Activated naive CD8-positive, alpha-beta T cell treated with anti-CD3 and anti-CD28 coated beads, Interleukin-2, amount 50 U/mL, for 24 hours (primary cell): ENCODE data around the gene GOLGA8S.
"Not testable (repeated sequence)": the region's sequence is repeated elsewhere in the genome, so short reads cannot be mapped to it uniquely, and the experiment has no call there.

ENCODE experiments used
- ATAC-seq: fragments of 150-1000 bp; cut with Tn5 transposase; one replicate; pipeline ENCODE4 v1.10.0; 2021
- DNase-seq: peaks from one replicate; pipeline ENCODE4 v3.0.0; 2021
- H3K27ac Mint-ChIP-seq: one replicate; pipeline ENCODE4 v1.8.0; 2021; ENCODE audit warnings: mild to moderate bottlenecking, mixed read lengths
- H3K27me3 Mint-ChIP-seq: one replicate; pipeline ENCODE4 v1.8.0; 2021; ENCODE audit warnings: mixed read lengths
- H3K36me3 Mint-ChIP-seq: one replicate; pipeline ENCODE4 v1.8.0; 2021; ENCODE audit warnings: low read depth, mixed read lengths
- H3K4me1 Mint-ChIP-seq: one replicate; pipeline ENCODE4 v1.8.0; 2021; ENCODE audit warnings: mixed read lengths
- H3K4me3 Mint-ChIP-seq: one replicate; pipeline ENCODE4 v1.8.0; 2021; ENCODE audit warnings: mild to moderate bottlenecking, moderate library complexity, mixed read lengths
- H3K9me3 Mint-ChIP-seq: one replicate; pipeline ENCODE4 v1.8.0; 2021; ENCODE audit warnings: mixed read lengths

Gene GOLGA8S, protein sequence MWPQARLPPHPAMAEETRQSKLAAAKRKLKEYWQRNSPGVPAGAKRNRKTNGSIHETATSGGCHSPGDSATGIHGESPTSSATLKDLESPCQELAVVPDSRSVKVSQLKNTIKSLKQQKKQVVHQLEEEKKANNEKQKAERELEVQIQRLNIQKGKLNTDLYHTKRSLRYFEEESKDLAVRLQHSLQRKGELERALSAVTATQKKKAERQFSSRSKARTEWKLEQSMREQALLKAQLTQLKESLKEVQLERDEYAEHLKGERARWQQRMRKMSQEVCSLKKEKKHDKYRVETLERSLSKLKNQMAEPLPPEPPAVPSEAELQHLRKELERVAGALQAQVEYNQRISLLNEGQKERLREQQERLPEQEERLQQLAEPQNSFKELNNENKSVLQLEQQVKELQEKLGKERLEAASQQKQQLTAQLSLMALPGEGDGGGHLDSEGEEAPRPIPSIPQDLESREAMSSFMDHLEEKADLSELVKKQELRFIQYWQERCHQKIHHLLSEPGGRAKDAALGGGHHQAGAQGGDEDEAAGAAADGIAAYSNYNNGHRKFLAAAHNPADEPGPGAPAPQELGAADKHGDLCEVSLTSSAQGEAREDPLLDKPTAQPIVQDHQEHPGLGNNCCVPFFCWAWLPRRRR

DNA sequence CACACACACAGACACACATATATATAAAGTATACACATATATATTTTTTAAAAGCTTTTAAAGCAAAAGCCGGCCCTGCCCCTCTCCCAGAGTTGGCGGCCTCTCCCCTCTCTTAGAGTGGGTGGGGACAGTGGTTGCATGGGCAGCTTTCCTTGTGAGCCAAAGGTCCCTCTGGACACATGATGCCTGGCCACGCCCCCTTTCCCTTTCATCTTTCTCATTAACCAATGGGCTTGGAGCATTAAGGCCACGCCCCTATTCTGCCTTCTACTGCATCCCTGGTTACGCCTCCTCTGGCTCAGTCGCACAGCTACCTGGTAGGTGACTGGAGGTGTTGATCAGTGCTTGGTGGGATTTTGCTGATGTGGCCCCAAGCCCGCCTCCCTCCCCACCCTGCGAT lies at the start of gene GOLGA8S:
Gene GOLGA8S, plus strand, starts transcription at position 301 of the 400 bp plus-strand sequence. Its CDS starts 62 bp downstream, at position 363.
- ATAC-seq, H3K27me3 Mint-ChIP-seq, H3K4me3 Mint-ChIP-seq, DNase-seq, H3K9me3 Mint-ChIP-seq, H3K36me3 Mint-ChIP-seq, H3K27ac Mint-ChIP-seq, H3K4me1 Mint-ChIP-seq: not testable (repeated sequence)

DNA sequence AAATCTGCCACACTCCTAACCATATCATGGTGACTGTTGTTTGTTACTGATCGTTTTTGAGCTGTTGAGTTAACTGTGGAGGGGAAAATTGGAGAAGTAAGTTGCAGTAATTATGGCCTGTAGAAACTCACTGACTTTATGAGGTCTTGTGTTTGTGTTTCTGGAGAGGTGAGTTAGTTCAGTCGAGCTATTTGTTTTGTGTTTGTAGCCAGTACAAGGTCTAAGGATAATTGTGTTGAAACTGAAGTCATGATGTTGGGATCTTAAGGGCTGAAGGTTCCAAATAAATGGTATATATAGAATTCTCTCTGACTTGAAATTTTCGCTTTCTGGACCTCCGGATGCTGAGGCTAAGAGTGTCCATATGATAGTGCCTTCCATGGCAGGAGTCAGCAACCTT lies 49.7 kb upstream of the GOLGA8S start:
- Mint-ChIP-seq H3K4me1 (peaks cover 29% of the 10 kb centered on the region), H3K27ac (peak overlapping the region; percentile 86), H3K36me3 (peaks cover 25% of the 10 kb centered on the region), H3K4me3 (peak overlapping the region; percentile 89)
- not testable (repeated sequence) for H3K9me3 Mint-ChIP-seq, ATAC-seq, H3K27me3 Mint-ChIP-seq, DNase-seq

DNA sequence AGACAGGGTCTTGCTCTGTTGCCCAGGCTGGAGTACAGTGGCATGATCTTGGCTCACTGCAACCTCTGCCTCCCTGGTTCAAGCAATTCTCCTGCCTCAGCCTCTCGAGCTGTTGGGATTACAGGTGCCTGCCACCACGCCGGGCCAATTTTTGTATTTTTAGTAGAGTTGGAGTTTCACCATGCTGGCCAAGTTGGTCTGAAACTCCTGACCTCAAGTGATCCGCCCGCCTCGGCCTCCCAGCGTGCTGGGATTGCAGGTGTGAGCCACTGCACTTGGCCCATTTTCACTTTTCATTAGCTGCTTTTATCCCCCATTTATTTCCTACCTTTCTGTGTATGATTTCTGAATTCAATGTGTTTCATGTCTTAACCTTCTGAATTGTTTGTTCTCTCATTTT lies 48.6 kb upstream of the GOLGA8S start:
- not testable (repeated sequence) for H3K27ac Mint-ChIP-seq, DNase-seq, H3K27me3 Mint-ChIP-seq, ATAC-seq, H3K9me3 Mint-ChIP-seq
- Mint-ChIP-seq H3K36me3 (peaks cover 32% of the 10 kb centered on the region), H3K4me3 (peak overlapping the region; percentile 9), H3K4me1 (peaks cover 29% of the 10 kb centered on the region)

DNA sequence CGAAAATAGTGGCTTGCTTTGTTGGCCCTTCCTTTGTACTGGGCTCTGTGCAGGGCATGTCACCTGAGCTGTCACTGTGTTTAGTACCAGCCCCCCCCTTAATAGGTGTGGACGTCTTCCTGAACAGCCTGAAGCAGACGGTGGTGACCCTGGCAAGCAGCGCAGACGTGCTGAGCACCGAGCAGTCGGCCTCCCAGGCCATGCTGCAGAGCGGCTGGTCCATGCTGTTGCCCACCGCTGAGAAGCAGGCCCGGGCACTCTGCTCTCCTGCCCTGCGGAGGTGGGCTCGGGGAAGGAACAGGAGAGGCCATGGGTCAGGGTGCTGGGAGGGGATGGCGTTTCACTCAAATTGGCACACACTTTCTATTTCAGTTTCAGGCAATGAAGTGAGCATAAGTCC lies 43.3 kb upstream of the GOLGA8S start:
- peaks cover 11% of the 10 kb centered on the region for H3K4me1 Mint-ChIP-seq
- H3K27ac Mint-ChIP-seq, ATAC-seq, H3K4me3 Mint-ChIP-seq, H3K9me3 Mint-ChIP-seq, H3K27me3 Mint-ChIP-seq, DNase-seq: not testable (repeated sequence)
- peaks cover 33% of the 10 kb centered on the region for H3K36me3 Mint-ChIP-seq

DNA sequence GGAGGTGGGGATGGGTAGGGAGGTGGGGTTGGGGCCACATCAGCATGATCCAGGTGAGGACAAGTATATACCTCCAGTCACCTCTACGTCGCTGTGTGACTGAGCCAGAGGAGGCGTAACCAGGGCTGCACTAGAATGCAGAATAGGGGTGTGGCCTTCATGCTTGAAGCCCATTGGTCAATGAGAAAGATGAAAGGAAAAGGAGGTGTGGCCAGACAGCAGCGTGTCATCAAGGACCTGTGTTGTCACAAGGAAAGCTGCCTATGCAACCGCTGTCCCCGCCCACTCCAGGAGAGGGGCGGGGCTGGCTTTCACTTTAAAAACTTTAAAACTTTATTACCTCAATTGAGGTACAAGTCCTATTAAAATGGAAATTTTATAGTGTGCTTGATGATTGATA lies 20.5 kb upstream of the GOLGA8S start, which contains the start of gene GOLGA6L26:
Gene GOLGA6L26, minus strand, starts transcription at position 101 of the 400 bp plus-strand sequence. Its CDS starts 61 bp downstream, at position 40.
- not testable (repeated sequence) for ATAC-seq, H3K27me3 Mint-ChIP-seq, H3K4me1 Mint-ChIP-seq, DNase-seq, H3K4me3 Mint-ChIP-seq, H3K36me3 Mint-ChIP-seq, H3K9me3 Mint-ChIP-seq, H3K27ac Mint-ChIP-seq

DNA sequence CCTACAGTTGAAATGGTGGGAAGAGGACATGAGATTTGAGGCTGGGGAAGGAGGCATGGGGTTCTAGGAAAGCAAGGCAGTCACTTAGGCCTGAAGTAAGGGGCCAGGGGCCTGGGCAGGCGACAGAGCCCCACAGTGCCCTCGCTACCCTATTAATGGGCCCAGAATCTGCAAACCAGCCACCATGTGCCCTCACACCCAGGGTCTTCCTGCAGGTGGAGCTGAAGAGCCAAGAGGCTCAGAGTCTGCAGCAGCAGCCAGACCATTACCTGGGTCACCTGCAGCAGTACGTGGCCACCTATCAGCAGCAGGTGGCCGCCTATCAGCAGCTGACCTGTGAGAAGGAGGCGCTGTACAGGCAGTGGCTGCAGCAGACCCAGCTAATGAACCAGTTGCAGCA lies 8.1 kb downstream of the GOLGA8S start:
- not testable (repeated sequence) for H3K4me1 Mint-ChIP-seq, H3K9me3 Mint-ChIP-seq, H3K27ac Mint-ChIP-seq, H3K27me3 Mint-ChIP-seq, H3K36me3 Mint-ChIP-seq, H3K4me3 Mint-ChIP-seq, DNase-seq, ATAC-seq

DNA sequence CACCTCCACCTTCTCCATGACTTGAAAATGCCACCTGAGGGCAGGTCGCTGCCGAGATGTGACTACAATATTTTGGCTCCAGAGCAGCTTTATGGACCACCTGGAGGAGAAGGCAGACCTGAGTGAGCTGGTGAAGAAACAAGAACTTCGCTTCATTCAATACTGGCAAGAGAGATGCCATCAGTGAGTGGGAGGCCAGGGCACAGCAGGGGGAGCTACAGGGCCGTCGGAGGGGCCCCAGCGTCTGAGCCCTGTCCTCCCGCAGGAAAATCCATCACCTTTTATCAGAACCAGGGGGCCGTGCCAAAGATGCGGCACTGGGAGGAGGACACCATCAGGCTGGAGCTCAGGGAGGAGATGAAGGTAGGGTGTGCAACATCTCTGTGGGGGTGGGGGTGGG lies 9.7 kb downstream of the GOLGA8S start:
- H3K4me3 Mint-ChIP-seq, DNase-seq, H3K27ac Mint-ChIP-seq, H3K36me3 Mint-ChIP-seq, H3K27me3 Mint-ChIP-seq, H3K9me3 Mint-ChIP-seq, ATAC-seq, H3K4me1 Mint-ChIP-seq: not testable (repeated sequence)

DNA sequence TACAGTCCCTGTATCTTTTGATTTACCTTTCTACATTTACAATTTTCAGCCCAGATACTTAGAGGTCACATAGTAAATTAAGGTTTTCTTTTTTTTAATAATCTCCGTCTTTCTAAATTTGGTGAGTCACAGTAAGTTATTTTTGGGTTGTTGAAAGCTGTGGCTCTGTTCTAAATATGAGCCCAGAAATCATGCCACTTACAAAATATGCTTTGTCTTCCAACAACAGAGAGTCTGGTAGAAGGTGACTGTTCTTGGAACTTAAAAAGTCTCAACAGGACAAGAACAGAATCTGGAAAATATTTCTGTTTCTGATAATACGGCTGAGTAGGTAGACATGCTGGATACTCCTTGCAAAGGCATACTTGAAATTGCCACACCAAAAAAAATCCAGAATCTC lies 16.0 kb downstream of the GOLGA8S start:
- no peak overlapping the region for H3K27ac Mint-ChIP-seq
- H3K9me3 Mint-ChIP-seq = no peaks in the 10 kb centered on the region
- H3K4me3 Mint-ChIP-seq = no peak overlapping the region
- no peak for ATAC-seq
- no peaks in the 10 kb centered on the region for H3K36me3 Mint-ChIP-seq
- no peaks in the 10 kb centered on the region for H3K27me3 Mint-ChIP-seq
- H3K4me1 Mint-ChIP-seq = no peaks in the 10 kb centered on the region
- no peak for DNase-seq

DNA sequence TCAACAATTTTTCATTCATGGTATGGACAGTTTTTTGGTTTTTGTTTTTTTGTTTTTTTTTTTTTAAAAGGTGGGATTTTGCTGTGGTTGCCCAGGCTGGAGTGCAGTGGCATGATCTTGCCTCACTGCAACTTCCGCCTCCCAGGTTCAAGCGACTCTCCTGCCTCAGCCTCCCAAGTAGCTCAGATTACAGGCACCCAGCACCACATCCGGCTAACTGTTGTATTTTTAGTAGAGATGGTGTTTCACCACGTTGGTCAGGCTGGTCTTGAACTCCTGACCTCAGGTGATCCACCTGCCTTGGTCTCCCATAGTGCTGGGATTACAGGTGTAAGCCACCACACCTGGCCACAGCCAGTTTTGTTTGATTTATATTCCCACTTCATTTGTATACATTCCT lies 16.6 kb downstream of the GOLGA8S start:
- not testable (repeated sequence) for ATAC-seq, H3K36me3 Mint-ChIP-seq, H3K27ac Mint-ChIP-seq, H3K9me3 Mint-ChIP-seq, H3K4me3 Mint-ChIP-seq, DNase-seq, H3K27me3 Mint-ChIP-seq, H3K4me1 Mint-ChIP-seq

DNA sequence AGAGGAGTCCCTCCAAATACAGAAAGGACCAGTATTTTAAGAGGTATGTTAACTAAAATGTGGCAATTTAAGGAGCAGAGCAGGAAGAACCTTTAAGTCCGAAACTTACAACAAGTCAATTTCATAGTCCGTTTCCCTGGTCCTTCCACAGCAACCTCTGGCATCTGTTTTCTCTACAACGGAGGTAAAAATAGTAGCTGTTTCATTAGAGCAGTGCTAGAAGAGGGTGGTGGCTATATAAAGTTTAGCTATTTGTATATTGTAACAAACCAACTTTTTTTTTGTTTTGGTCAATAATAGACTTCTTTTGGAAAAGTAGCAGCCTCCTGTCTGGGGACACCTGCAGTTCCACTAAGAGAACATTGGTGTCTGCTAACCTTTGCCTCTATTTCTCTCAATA lies 17.3 kb downstream of the GOLGA8S start:
- not testable (repeated sequence) for H3K4me3 Mint-ChIP-seq, H3K9me3 Mint-ChIP-seq, DNase-seq, ATAC-seq, H3K27me3 Mint-ChIP-seq, H3K27ac Mint-ChIP-seq, H3K4me1 Mint-ChIP-seq, H3K36me3 Mint-ChIP-seq

DNA sequence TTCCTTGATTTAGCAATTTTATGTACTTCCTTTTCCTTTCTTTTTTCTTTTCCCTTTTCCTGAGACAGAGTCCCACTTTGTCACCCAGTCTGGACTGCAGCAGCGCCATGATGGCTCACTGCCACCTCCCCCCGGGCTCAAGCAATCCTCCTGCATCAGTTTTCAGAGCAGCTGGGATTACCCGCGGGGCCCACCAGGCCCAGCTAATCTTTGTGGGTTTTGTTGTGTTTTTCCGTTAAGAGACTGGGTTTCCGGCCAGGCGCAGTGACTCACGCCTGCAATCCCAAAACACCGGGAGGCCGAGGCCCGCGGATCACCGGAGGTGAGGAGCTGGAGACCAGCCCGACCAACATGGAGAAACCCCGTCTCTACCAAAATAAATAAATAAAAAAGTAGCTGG lies 17.7 kb downstream of the GOLGA8S start:
- H3K9me3 Mint-ChIP-seq = no peaks in the 10 kb centered on the region
- H3K27ac Mint-ChIP-seq = no peak overlapping the region
- peaks cover 2% of the 10 kb centered on the region for H3K27me3 Mint-ChIP-seq
- no peak for DNase-seq
- no peak overlapping the region for H3K4me3 Mint-ChIP-seq
- H3K4me1 Mint-ChIP-seq = no peaks in the 10 kb centered on the region
- ATAC-seq = no peak
- no peaks in the 10 kb centered on the region for H3K36me3 Mint-ChIP-seq

DNA sequence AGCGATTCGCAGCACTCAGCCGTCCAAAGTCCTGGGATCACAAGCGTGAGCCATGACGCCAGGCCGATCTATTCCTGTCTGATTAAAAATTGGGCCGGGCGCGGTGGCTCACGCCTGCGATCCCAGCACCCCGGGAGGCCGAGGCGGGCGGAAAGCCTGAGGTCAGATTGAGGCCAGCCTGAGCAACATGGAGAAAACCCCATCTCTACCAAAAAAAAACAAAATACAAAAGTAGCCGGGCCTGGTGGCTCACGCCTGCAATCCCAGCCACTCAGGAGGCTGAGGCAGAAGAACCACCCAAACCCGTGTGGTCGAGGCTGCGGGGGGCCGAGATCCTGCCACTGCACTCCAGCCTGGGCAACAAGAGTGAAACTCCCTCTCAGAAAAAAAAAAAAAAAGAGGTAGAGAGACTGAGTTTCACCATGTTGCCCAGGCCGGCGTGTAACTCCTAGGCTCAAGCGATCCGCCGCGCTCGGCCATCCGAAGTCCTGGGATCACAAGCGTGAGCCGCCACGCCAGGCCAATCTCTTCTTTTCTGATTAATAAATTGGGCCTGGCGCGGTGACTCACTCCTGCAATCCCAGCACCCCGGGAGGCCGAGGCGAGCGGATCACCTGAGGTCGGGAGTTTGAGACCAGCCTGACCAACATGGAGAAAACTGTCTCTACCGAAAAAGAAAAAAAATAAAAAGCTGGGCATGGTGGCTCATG lies 18.5 kb downstream of the GOLGA8S start:
- H3K27ac Mint-ChIP-seq, H3K4me1 Mint-ChIP-seq, H3K4me3 Mint-ChIP-seq, ATAC-seq, H3K9me3 Mint-ChIP-seq, H3K36me3 Mint-ChIP-seq, DNase-seq, H3K27me3 Mint-ChIP-seq: not testable (repeated sequence)

DNA sequence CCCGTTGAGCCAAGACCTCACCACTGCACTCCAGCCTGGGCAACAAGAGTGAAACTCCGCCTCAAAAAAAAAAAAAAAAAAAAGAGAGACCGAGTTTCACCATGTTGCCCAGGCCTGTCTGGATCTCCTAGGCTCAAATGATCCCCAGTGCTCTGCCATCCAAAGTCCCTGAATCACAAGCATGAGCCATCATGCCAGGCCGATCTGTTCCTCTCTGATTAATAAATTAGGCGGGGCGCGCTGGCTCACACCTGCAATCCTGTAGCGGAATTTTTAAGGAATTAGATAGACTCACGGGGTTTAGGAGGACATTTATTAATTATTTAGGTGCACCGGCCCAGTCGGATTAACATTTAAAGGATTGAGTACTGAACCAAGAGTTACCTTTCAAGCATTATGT lies 19.7 kb downstream of the GOLGA8S start:
- not testable (repeated sequence) for H3K36me3 Mint-ChIP-seq, H3K4me1 Mint-ChIP-seq, DNase-seq, H3K27ac Mint-ChIP-seq, H3K27me3 Mint-ChIP-seq, H3K4me3 Mint-ChIP-seq, H3K9me3 Mint-ChIP-seq, ATAC-seq

DNA sequence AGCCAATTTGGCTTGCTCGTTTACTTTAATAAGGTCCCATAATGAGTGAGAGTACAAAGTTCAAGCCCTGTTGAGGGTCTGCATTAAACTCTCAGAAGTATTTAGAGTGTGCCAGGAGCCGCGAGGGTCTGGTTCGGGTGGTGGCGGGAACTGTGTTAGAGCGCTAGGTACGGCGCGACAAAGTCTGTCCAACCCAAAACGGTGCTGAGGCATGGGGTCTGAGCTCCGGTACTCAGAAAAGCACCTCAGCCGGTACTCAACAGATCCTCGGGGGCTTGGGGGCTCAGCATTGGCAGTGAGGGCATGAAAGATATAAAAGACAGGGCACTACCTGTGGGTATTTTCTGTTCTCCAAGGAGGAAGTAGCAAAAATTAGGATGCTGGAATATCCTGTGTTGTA lies 24.4 kb downstream of the GOLGA8S start:
- not testable (repeated sequence) for ATAC-seq, H3K27ac Mint-ChIP-seq

DNA sequence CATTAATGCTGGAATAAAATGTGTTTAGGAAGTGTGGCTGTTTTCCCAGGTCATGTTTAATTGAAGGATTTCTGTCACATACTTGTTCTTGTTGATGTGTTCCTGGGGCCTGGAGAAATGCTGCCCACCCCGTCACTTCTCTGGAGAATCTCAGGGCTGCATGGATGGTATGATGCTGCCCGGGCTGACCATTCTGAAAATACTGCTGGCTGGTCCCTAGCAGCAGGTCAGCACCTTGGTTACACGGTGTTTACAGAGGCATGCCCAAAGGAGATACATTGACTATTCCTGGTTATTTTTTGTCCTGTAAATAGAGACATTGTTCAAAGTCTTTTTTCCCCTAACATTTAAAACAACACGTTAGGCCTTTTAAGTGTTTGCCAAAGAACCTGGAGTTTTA lies 26.2 kb downstream of the GOLGA8S start:
- ATAC-seq, DNase-seq, H3K27ac Mint-ChIP-seq, H3K27me3 Mint-ChIP-seq, H3K36me3 Mint-ChIP-seq, H3K4me1 Mint-ChIP-seq, H3K4me3 Mint-ChIP-seq, H3K9me3 Mint-ChIP-seq: not testable (repeated sequence)

More for the DNA sequence above, 24.4 kb downstream of the GOLGA8S start:
- not testable (repeated sequence) for H3K4me3 Mint-ChIP-seq, H3K36me3 Mint-ChIP-seq, H3K27me3 Mint-ChIP-seq, H3K9me3 Mint-ChIP-seq, DNase-seq, H3K4me1 Mint-ChIP-seq
